GM13976 (cell line): ENCODE results near the gene FTL.
"Not testable (repeated sequence)": the region's sequence is repeated elsewhere in the genome, so short reads cannot be mapped to it uniquely, and the experiment has no call there.

ENCODE experiments used
- DNase-seq: peaks from one replicate; pipeline ENCODE4 v3.0.0; 2012; ENCODE audit warnings: low spot score
- CTCF ChIP-seq: IDR thresholded peaks from 2 replicates; pipeline ENCODE4 v1.5.1; 2012; ENCODE audit warnings: borderline replicate concordance, mild to moderate bottlenecking; ENCODE audit not compliant: insufficient read depth; ENCODE audit errors: extremely low read depth, missing control alignments, control extremely low read depth
- in situ Hi-C: fragments of 300-500 bp; cut with MboI; formaldehyde crosslinking; loops from one replicate; pipeline ENCODE4 v1.12.0; 2022; ENCODE audit warnings: low sequenced_read_pairs, mixed read lengths, inconsistent platforms; ENCODE audit not compliant: unreplicated experiment

The FTL gene

GRCh38 chr19:48922548-48923490 lies 42.3 kb upstream of the FTL start:
- no peak for TF ChIP-seq CTCF
- no peak for DNase-seq
- in situ Hi-C loops, result no loop called here

- TF ChIP-seq CTCF, result no peak
- no peak for DNase-seq
- in situ Hi-C loops, result no loop called here
Observed at GRCh38 chr19:48925240-48925843, 39.8 kb upstream of the FTL start.

GRCh38 chr19:48925890-48926289 lies 39.2 kb upstream of the FTL start:
- in situ Hi-C loops, DNase-seq: not testable (repeated sequence)

GRCh38 chr19:48926909-48927308 lies 38.2 kb upstream of the FTL start:
- DNase-seq, result peak; percentile 13
- in situ Hi-C loops, result no loop called here

GRCh38 chr19:48927692-48928091 lies 37.4 kb upstream of the FTL start:
- in situ Hi-C loops, DNase-seq: not testable (repeated sequence)

More at GRCh38 chr19:48926909-48927308, 38.2 kb upstream of the FTL start:
- TF ChIP-seq CTCF, result no peak

GRCh38 chr19:48928164-48929025 lies 36.7 kb upstream of the FTL start:
- no peak for DNase-seq
- no peak for TF ChIP-seq CTCF
- in situ Hi-C loops, result no loop called here

DNA sequence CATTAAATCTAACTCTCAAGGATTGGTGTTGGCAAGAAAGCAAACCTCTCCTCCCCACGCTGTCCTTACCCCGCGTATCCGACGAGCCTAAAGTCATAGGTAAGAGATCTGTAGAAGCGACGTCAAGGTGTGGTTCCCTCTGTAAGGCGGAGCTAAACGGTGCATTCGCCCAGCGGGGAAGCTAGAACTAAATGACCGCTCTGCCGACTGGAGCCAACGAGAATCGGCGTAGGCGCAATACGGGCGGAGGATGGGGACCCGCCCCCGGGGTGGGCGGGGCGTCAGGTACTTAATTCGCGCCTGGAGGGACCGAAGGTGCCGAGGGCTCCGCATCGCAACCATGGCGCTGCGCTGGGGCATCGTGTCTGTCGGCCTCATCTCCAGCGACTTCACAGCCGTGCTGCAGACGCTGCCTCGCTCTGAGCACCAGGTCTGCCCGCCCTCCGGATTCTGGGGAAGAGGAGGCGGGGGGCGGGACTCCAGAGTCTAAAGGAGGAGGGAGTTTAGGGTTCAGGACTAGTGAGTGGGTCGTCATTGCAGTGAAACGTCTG lies 31.7 kb upstream of the FTL start, which contains the start of gene DHDH:
Gene DHDH (plus strand): TSS at position 318 of the 551 bp plus-strand sequence. CDS start 23 bp downstream, at position 341.
- in situ Hi-C loops, result no loop called here
- peak; percentile 85 for DNase-seq
- TF ChIP-seq CTCF, result no peak
